Spleen (tissue), 11 donors: ENCODE data around the gene HPS3. TPM values are rescaled to one million over a fixed set of nuclear protein-coding genes. Genes with fewer than 3 reads are reported as not detected.

Experiments
- DNase-seq: peaks from one replicate; pipeline ENCODE4 v3.0.0-alpha.2; 2020
- H3K27ac ChIP-seq, 8 donors: fragments of 200-600 bp; sonication (generic) in 7 of 8; 1 replicate in 4 of 8; 2 replicates in 4 of 8; pipeline versions ENCODE4 v1.5.0 to v1.8.0; 2016 to 2021; ENCODE audit warnings: inconsistent platforms in 4 of 8, mild to moderate bottlenecking in 4 of 8, moderate library complexity in 1 of 8
- H3K27me3 ChIP-seq, 7 donors: fragments of 200-600 bp; sonication (generic) in 6 of 7; replicated peaks in 1 of 7; 1 replicate in 4 of 7; 2 replicates in 3 of 7; pipeline versions ENCODE4 v1.5.0 to v1.8.0; 2016 to 2021; ENCODE audit warnings: inconsistent platforms in 3 of 7, mild to moderate bottlenecking in 1 of 7
- H3K36me3 ChIP-seq, 6 donors: fragments of 200-600 bp; sonication (generic) in 5 of 6; 1 replicate in 4 of 6; 2 replicates in 2 of 6; pipeline versions ENCODE4 v1.5.0 to v1.8.0; 2016 to 2021; ENCODE audit warnings: inconsistent platforms in 2 of 6
- H3K4me1 ChIP-seq, 6 donors: fragments of 200-600 bp; sonication (generic) in 5 of 6; 1 replicate in 3 of 6; 2 replicates in 3 of 6; pipeline versions ENCODE4 v1.5.0 to v1.8.0; 2016 to 2021; ENCODE audit warnings: inconsistent platforms in 3 of 6
- H3K4me3 ChIP-seq, 8 donors: fragments of 200-600 bp; sonication (generic) in 7 of 8; 1 replicate in 4 of 8; 2 replicates in 4 of 8; pipeline versions ENCODE4 v1.5.0 to v1.8.0; 2016 to 2021; ENCODE audit warnings: inconsistent platforms in 4 of 8, mild to moderate bottlenecking in 4 of 8, moderate library complexity in 2 of 8
- H3K9me3 ChIP-seq, 8 donors: fragments of 200-600 bp; sonication (generic) in 7 of 8; 1 replicate in 4 of 8; 2 replicates in 4 of 8; pipeline versions ENCODE4 v1.5.0 to v1.8.0; 2016 to 2021; ENCODE audit warnings: inconsistent platforms in 4 of 8
- POLR2A ChIP-seq, 3 donors: fragments of 450-650 bp; IDR thresholded peaks; one replicate each; pipeline ENCODE4 v1.5.1; 2017; ENCODE audit warnings: antibody characterized with exemption in 3 of 3, mild to moderate bottlenecking in 1 of 3
- POLR2AphosphoS5 ChIP-seq, 3 donors: sonication (generic); formaldehyde crosslinking; IDR thresholded peaks; one replicate each; pipeline ENCODE4 v1.5.1; 2017; ENCODE audit warnings: antibody characterized with exemption in 3 of 3
- WGBS, 5 donors: extraction: QIAGEN DNeasy Blood & Tissue Kit in 3 of 5; methylation state at CpG; one replicate each; pipeline versions ENCODE4 v1.1.5 to v1.1.7; 2013 to 2018; 5-methylcytosine and 5-hydroxymethylcytosine counted together
- intact Hi-C: fragments of 100-400 bp; cut with DNase I; formaldehyde crosslinking; loops from one replicate; pipeline ENCODE4 v1.15.0; 2023; ENCODE audit warnings: low total_unique reads
- polyA plus RNA-seq, 3 donors: library from polyadenylated mRNA; stranded (reverse); fragments of 200-250 nt; gene quantifications; one replicate each; pipeline ENCODE4 v1.2.1, GENCODE V29; 2013
- total RNA-seq, 7 donors: library from RNA; depleted of rRNA in 3 of 7; stranded (reverse); fragments of >200 nt in 3 of 7; fragmentation: NEBNext Ultra II Directional in 4 of 7; extraction: Animal tissue kit (Norgen Biotek cat#: 25700) in 4 of 7; gene quantifications; one replicate each; pipeline versions ENCODE4 v1.1.0 to v1.2.1, GENCODE V29; 2016 to 2021
- TF ChIP-seq, protein P1 (sequence below), 11 experiments: fragments of 200-600 bp in 7 of 11; fragments of 450-650 bp in 4 of 11; sonication (generic) in 4 of 11; IDR thresholded peaks in 8 of 11; conservative IDR thresholded peaks in 3 of 11; 1 replicate in 7 of 11; 2 replicates in 4 of 11; pipeline versions ENCODE4 v1.4.0 to v1.8.0; 2016 to 2021; ENCODE audit warnings: antibody characterized with exemption in 11 of 11, inconsistent platforms in 4 of 11, mild to moderate bottlenecking in 1 of 11
- donor health status: healthy with polysubstance abuse.
- donor health status: DM: no; HTN: no; CAD: no; lungs with moderate emphysema.
- donor health status: DM: no; HTN: no; CAD: no.
- donor health status: Bipolar disorder and iron deficiency.
- donor health status: healthy.
- donor health status: DM: no; HTN: no; CAD: no.
- donor health status: DM: yes; HTN: yes; CAD: no.

Gene HPS3
- total and polyA plus RNA-seq, 10 donors, result 16.2 to 59.7 (median 40.6) TPM

DNA sequence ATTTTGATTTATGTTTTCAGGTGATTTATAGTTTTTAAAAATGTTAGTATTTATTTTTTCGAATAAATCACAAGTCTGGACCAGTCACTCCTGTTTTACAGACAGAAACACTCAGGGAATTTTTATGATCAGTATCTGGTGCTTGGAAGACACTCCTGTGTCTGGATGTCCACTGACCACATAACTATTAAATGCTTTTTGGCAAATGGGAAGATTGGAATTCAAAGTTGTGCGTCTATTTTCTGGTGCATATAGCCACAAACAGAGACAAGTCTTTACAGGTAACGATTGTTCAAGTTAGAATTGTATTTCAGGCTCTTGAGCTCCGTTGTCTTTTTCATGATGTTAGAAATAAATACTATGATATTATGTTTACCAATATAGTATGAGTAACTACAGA lies 80.0 kb downstream of the HPS3 start:
- Histone ChIP-seq H3K9me3 (no peaks in the 10 kb centered on the region), H3K4me3 (no peak overlapping the region), H3K27ac (no peak overlapping the region), H3K36me3 (no peaks in the 10 kb centered on the region), H3K27me3 (no peaks in the 10 kb centered on the region), H3K4me1 (peaks cover 0 to under 1% (median 0%) of the 10 kb centered on the region in 6 donors)
- no peak for TF ChIP-seq POLR2A (IDR thresholded peaks at IDR 0.05)
- TF ChIP-seq, protein P1, sequence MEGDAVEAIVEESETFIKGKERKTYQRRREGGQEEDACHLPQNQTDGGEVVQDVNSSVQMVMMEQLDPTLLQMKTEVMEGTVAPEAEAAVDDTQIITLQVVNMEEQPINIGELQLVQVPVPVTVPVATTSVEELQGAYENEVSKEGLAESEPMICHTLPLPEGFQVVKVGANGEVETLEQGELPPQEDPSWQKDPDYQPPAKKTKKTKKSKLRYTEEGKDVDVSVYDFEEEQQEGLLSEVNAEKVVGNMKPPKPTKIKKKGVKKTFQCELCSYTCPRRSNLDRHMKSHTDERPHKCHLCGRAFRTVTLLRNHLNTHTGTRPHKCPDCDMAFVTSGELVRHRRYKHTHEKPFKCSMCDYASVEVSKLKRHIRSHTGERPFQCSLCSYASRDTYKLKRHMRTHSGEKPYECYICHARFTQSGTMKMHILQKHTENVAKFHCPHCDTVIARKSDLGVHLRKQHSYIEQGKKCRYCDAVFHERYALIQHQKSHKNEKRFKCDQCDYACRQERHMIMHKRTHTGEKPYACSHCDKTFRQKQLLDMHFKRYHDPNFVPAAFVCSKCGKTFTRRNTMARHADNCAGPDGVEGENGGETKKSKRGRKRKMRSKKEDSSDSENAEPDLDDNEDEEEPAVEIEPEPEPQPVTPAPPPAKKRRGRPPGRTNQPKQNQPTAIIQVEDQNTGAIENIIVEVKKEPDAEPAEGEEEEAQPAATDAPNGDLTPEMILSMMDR (IDR thresholded peaks at IDR 0.05 in 8 of 11, conservative IDR thresholded peaks at IDR 0.05 in 3 of 11), result no peak
- no peak for TF ChIP-seq POLR2AphosphoS5 (IDR thresholded peaks at IDR 0.05)
- WGBS, 5 donors, result 83 to 97% (median 86%) methylated on average over 4 of the region's 4 CpGs
- intact Hi-C loops, result no loop called here
- DNase-seq, result no peak

DNA sequence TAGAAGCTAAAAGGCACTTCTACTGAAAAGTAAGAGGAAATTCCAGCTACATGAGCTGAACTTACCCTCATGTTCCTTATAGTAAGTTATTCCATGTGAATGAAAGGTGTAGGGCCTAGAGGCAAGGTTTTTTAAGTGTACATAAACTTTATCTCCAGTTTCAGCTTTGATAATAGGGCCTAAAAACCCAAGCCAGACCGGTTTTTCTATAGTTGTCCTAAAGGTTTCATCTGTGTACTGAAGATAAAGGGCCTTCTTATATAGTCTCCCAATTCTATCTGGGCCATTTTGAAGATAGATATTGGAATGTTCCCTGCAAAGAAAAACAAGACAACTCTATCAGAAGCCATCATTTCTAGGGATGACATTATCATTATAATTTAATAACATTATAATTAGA lies 82.9 kb downstream of the HPS3 start:
- H3K27me3 ChIP-seq, result no peaks in the 10 kb centered on the region
- no peak overlapping the region for H3K27ac ChIP-seq
- no peak for DNase-seq
- H3K36me3 ChIP-seq, result no peaks in the 10 kb centered on the region
- no peak overlapping the region for H3K4me3 ChIP-seq
- WGBS, 5 donors, result 89 to 97% (median 90%) methylated on average over 1 of the region's 1 CpG
- H3K4me1 ChIP-seq, result peaks cover 0 to 7% (median 0%) of the 10 kb centered on the region in 6 donors
- intact Hi-C loops, result no loop called here
- TF ChIP-seq, protein P1 (IDR thresholded peaks at IDR 0.05 in 8 of 11, conservative IDR thresholded peaks at IDR 0.05 in 3 of 11), result no peak
- TF ChIP-seq POLR2AphosphoS5 (IDR thresholded peaks at IDR 0.05) (no peak), POLR2A (IDR thresholded peaks at IDR 0.05) (no peak)
- H3K9me3 ChIP-seq, result no peaks in the 10 kb centered on the region

DNA sequence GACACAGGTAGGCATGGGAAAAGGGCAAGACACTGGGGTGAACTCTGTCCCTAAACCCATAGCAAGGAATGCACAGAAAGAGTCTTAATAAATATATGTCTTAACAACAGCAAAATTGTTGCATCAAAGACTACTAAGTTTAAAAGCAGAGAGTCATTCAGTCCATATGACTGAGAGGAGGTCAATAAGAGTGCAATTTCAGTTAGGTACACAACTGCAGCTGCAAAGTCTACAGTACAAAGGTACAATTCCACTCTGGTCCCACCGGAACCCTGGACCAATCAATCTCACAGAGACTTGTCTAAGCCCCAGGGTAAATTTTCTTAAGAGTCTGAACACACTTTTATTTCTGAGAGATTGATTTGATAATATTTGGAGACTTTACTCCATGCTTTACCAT lies 85.3 kb downstream of the HPS3 start:
- no peak overlapping the region for H3K4me3 ChIP-seq
- intact Hi-C loops, result no loop called here
- H3K27me3 ChIP-seq, result no peaks in the 10 kb centered on the region
- peaks cover 0 to 7% (median 0%) of the 10 kb centered on the region in 6 donors for H3K4me1 ChIP-seq
- no peaks in the 10 kb centered on the region for H3K9me3 ChIP-seq
- TF ChIP-seq POLR2A (IDR thresholded peaks at IDR 0.05) (no peak), POLR2AphosphoS5 (IDR thresholded peaks at IDR 0.05) (no peak)
- TF ChIP-seq, protein P1 (IDR thresholded peaks at IDR 0.05 in 8 of 11, conservative IDR thresholded peaks at IDR 0.05 in 3 of 11), result no peak
- H3K36me3 ChIP-seq, result no peaks in the 10 kb centered on the region
- no peak for DNase-seq
- H3K27ac ChIP-seq, result peak overlapping the region in 2 of 8 donors; percentile 17 to 18
- WGBS, 5 donors, result 86 to 100% (median 90%) methylated on average over 1 of the region's 1 CpG

DNA sequence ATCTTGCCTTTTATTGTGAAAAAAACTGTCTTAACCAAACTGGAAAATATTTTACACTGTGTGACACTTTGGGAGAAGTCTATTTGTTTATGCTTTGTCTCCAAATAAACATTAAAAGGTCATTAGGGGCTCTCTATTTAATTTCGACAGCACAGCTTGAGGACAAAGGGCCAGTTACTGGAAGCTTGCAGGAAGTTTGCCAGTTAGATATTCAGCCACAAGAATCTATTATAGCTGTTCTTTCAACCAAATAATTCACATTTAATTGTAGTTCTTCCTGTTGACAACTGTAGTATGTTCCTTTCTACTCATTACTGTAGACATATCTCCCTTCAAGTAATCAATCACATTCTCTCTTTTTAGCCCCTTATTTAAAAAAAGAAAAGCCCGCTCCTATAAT lies 86.1 kb downstream of the HPS3 start:
- no peak for TF ChIP-seq POLR2AphosphoS5 (IDR thresholded peaks at IDR 0.05)
- TF ChIP-seq POLR2A (IDR thresholded peaks at IDR 0.05), result no peak
- TF ChIP-seq, protein P1 (IDR thresholded peaks at IDR 0.05 in 8 of 11, conservative IDR thresholded peaks at IDR 0.05 in 3 of 11), result no peak
- intact Hi-C loops, result no loop called here
- WGBS, 5 donors, result 68 to 83% (median 76%) methylated on average over 2 of the region's 2 CpGs
- Histone ChIP-seq H3K4me1 (peaks cover 0 to 7% (median 0%) of the 10 kb centered on the region in 6 donors), H3K36me3 (no peaks in the 10 kb centered on the region), H3K27ac (peak overlapping the region in 5 of 8 donors; percentile 16 to 59 (median 48)), H3K27me3 (no peaks in the 10 kb centered on the region), H3K9me3 (no peaks in the 10 kb centered on the region), H3K4me3 (no peak overlapping the region)
- no peak for DNase-seq
